HCT116 (cell line): ENCODE data around the gene LTB. TPM values are rescaled to one million over a fixed set of nuclear protein-coding genes. Genes with fewer than 3 reads are reported as not detected.
A peak's percentile ranks its signal among the peaks of the same experiment; 100 is the strongest.

ENCODE experiments used
- ATAC-seq: fragments of 200-7000 bp; cut with Tn5 transposase; 2 replicates; pipeline ENCODE4 v1.9.1; 2020; ENCODE audit warnings: mild to moderate bottlenecking, moderate library complexity
- BruUV-seq: library from RNA; stranded (reverse); fragments of 400-500 nt; replicated peaks from 2 replicates; lab custom pipeline; 2021; lab: Mats Ljungman, UMichigan
- CTCF ChIA-PET: fragments of 300-600 bp; sonication (Branson Sonifier 250); formaldehyde crosslinking; loops from one replicate; lab custom pipeline; 2021; ENCODE audit warnings: antibody characterized with exemption; lab: Charles Lee
- POLR2A ChIA-PET: fragments of 300-600, 350-600 bp; sonication (Branson Sonifier 250); formaldehyde crosslinking; loops from one replicate; lab custom pipeline; 2021; ENCODE audit warnings: antibody characterized with exemption; lab: Charles Lee
- RAD21 ChIA-PET, 2 experiments: fragments of 300-600 bp; sonication (Branson Sonifier 250); formaldehyde crosslinking; loops; one replicate each; lab custom pipeline; 2023; ENCODE audit warnings: low total read pairs in 2 of 2; ENCODE audit not compliant: uncharacterized antibody in 2 of 2, unreplicated experiment in 2 of 2, low non-redundant PET in 1 of 2; lab: Charles Lee
- DNase-seq: peaks from one replicate; pipeline ENCODE4 v3.0.0-alpha.2; 2010; ENCODE audit warnings: low read depth, low spot score
- H2AFZ ChIP-seq: fragments of 200-600 bp; shearing (Covaris generic), sonication (generic); 2 replicates; pipeline ENCODE4 v1.6.1; 2017; ENCODE audit warnings: low read depth, mixed run types, mixed read lengths, antibody characterized with exemption, low read length; ENCODE audit not compliant: poor library complexity, severe bottlenecking
- H3K27ac ChIP-seq: 2 replicates; pipeline ENCODE4 v1.5.1; 2012; ENCODE audit warnings: low read depth, low read length
- H3K27me3 ChIP-seq: fragments of 200-600 bp; sonication (generic); 2 replicates; pipeline ENCODE4 v1.6.1; 2016; ENCODE audit warnings: mixed run types, low read length, mixed read lengths; ENCODE audit not compliant: insufficient read depth
- H3K36me3 ChIP-seq, 2 experiments: fragments of 200-500 bp in 1 of 2; fragments of 200-600 bp in 1 of 2; sonication (Bioruptor generic) in 1 of 2; sonication (generic) in 1 of 2; 2 replicates each; pipeline versions ENCODE4 v1.5.1 to v1.6.1; 2014 to 2016; ENCODE audit warnings: low read length in 2 of 2, inconsistent platforms in 1 of 2, mixed read lengths in 1 of 2, mixed run types in 1 of 2; ENCODE audit not compliant: insufficient read depth in 2 of 2, control insufficient read depth in 1 of 2
- H3K4me1 ChIP-seq, 2 experiments: fragments of 200-600 bp in 1 of 2; sonication (generic) in 1 of 2; 2 replicates each; pipeline versions ENCODE4 v1.5.1 to v1.6.1; 2012 to 2017; ENCODE audit warnings: low read length in 2 of 2, inconsistent platforms in 1 of 2, mild to moderate bottlenecking in 1 of 2, mixed read lengths in 1 of 2, mixed run types in 1 of 2, moderate library complexity in 1 of 2; ENCODE audit not compliant: insufficient read depth in 2 of 2, control insufficient read depth in 1 of 2
- H3K4me2 ChIP-seq: fragments of 200-600 bp; sonication (generic); 2 replicates; pipeline ENCODE4 v1.6.1; 2017; ENCODE audit warnings: mixed run types, low read length, mixed read lengths
- H3K4me3 ChIP-seq, 2 experiments: fragments of 200-600 bp in 1 of 2; sonication (generic) in 1 of 2; replicated peaks in 1 of 2; 2 replicates each; pipeline ENCODE4 v1.5.1; 2011 to 2016; ENCODE audit warnings: low read length in 2 of 2, control low read depth in 1 of 2, low read depth in 1 of 2, mild to moderate bottlenecking in 1 of 2, mixed read lengths in 1 of 2, mixed run types in 1 of 2
- H3K79me2 ChIP-seq: fragments of 200-600 bp; sonication (generic); 2 replicates; pipeline ENCODE4 v1.6.1; 2017; ENCODE audit warnings: mild to moderate bottlenecking, mixed run types, low read length, moderate library complexity, mixed read lengths; ENCODE audit not compliant: insufficient read depth
- H3K9ac ChIP-seq: fragments of 200-600 bp; sonication (generic); 2 replicates; pipeline ENCODE4 v1.6.1; 2016; ENCODE audit warnings: low read length, mixed read lengths
- H3K9me2 ChIP-seq: fragments of 200-600 bp; sonication (generic), shearing (Covaris generic); 2 replicates; pipeline ENCODE4 v1.6.1; 2017; ENCODE audit warnings: mixed run types, mild to moderate bottlenecking, moderate library complexity; ENCODE audit not compliant: insufficient read depth
- H3K9me3 ChIP-seq, 2 experiments: fragments of 200-500 bp in 1 of 2; fragments of 200-600 bp in 1 of 2; sonication (Bioruptor generic) in 1 of 2; sonication (generic) in 1 of 2; 2 replicates each; pipeline ENCODE4 v1.6.1; 2014 to 2017; ENCODE audit warnings: low read length in 2 of 2, mixed read lengths in 2 of 2, inconsistent platforms in 1 of 2, low read depth in 1 of 2, mild to moderate bottlenecking in 1 of 2, mixed run types in 1 of 2, moderate library complexity in 1 of 2; ENCODE audit not compliant: control insufficient read depth in 1 of 2, insufficient read depth in 1 of 2
- H4K20me1 ChIP-seq: fragments of 200-600 bp; sonication (generic), shearing (Covaris generic); 2 replicates; pipeline ENCODE4 v1.6.1; 2017; ENCODE audit warnings: mixed run types, mild to moderate bottlenecking, moderate library complexity; ENCODE audit not compliant: insufficient read depth
- CEBPB ChIP-seq: IDR thresholded peaks from 2 replicates; pipeline ENCODE4 v1.6.1; 2012; ENCODE audit warnings: low read depth
- EGR1 ChIP-seq: IDR thresholded peaks from 2 replicates; pipeline ENCODE4 v1.6.1; 2012; ENCODE audit warnings: low read depth
- EZH2 ChIP-seq: fragments of 200-600 bp; sonication (generic); IDR thresholded peaks from 2 replicates; pipeline ENCODE4 v1.6.1; 2017; ENCODE audit warnings: antibody characterized with exemption, mixed run types
- EZH2phosphoT487 ChIP-seq: fragments of 200-600 bp; IDR thresholded peaks from 2 replicates; pipeline ENCODE4 v1.6.1; 2018; ENCODE audit warnings: antibody characterized with exemption, borderline replicate concordance
- FOSL1 ChIP-seq: IDR thresholded peaks from 2 replicates; pipeline ENCODE4 v1.6.1; 2012; ENCODE audit warnings: low read depth
- JUND ChIP-seq: IDR thresholded peaks from 2 replicates; pipeline ENCODE4 v1.6.1; 2012
- POLR2A ChIP-seq: IDR thresholded peaks from 2 replicates; pipeline ENCODE4 v1.7.0; 2011; ENCODE audit warnings: borderline replicate concordance; ENCODE audit not compliant: insufficient read depth, insufficient read length; ENCODE audit errors: extremely low read depth
- POLR2AphosphoS5 ChIP-seq: IDR thresholded peaks from 2 replicates; pipeline ENCODE4 v1.6.1; 2011; ENCODE audit warnings: mild to moderate bottlenecking, low read depth, low read length, moderate library complexity
- SP1 ChIP-seq: IDR thresholded peaks from 2 replicates; pipeline ENCODE4 v1.6.1; 2012; ENCODE audit warnings: low read depth
- SRF ChIP-seq: IDR thresholded peaks from 2 replicates; pipeline ENCODE4 v1.6.1; 2012; ENCODE audit warnings: low read depth
- TCF7L2 ChIP-seq: IDR thresholded peaks from 2 replicates; pipeline ENCODE4 v1.7.0; 2011; ENCODE audit warnings: borderline replicate concordance, inconsistent platforms; ENCODE audit not compliant: insufficient read depth, insufficient read length; ENCODE audit errors: extremely low read depth
- YY1 ChIP-seq: IDR thresholded peaks from 2 replicates; pipeline ENCODE4 v1.6.1; 2011; ENCODE audit warnings: low read length, low read depth, moderate library complexity, mild to moderate bottlenecking; ENCODE audit not compliant: insufficient replicate concordance; ENCODE audit errors: extremely low read depth
- ZFX ChIP-seq: fragments of 450-650 bp; IDR thresholded peaks from 2 replicates; pipeline ENCODE4 v1.6.1; 2017
- ZNF274 ChIP-seq: fragments of 200-500 bp; sonication (Bioruptor generic); IDR thresholded peaks from 2 replicates; pipeline ENCODE4 v1.6.1; 2014; ENCODE audit warnings: mild to moderate bottlenecking, low read depth, low read length, inconsistent platforms
- intact Hi-C: fragments of 100-400 bp; cut with micrococcal nuclease; formaldehyde crosslinking; loops from 2 replicates; pipeline ENCODE4 v1.10.0; 2022
- total RNA-seq: library from RNA; stranded (reverse); gene quantifications from one replicate; pipeline ENCODE4 v1.2.1, GENCODE V29; 2021; ENCODE audit not compliant: unreplicated experiment
- TF ChIP-seq, protein P1 (sequence below): IDR thresholded peaks from 2 replicates; pipeline ENCODE4 v1.6.1; 2011; ENCODE audit warnings: mild to moderate bottlenecking, low read length, moderate library complexity; ENCODE audit not compliant: insufficient replicate concordance; ENCODE audit errors: extremely low read depth
- TF ChIP-seq, protein P2 (sequence below), 3 experiments: fragments of 200-600 bp in 1 of 3; sonication (generic) in 1 of 3; IDR thresholded peaks in 2 of 3; conservative IDR thresholded peaks in 1 of 3; 2 replicates each; pipeline ENCODE4 v1.5.1; 2012 to 2017; ENCODE audit warnings: low read depth in 2 of 3, low read length in 2 of 3, antibody characterized with exemption in 1 of 3, borderline replicate concordance in 1 of 3, control low read depth in 1 of 3, mild to moderate bottlenecking in 1 of 3, mixed read lengths in 1 of 3, mixed run types in 1 of 3, moderate library complexity in 1 of 3; ENCODE audit not compliant: insufficient read depth in 1 of 3
- TF ChIP-seq, protein P3 (sequence below): IDR thresholded peaks from 2 replicates; pipeline ENCODE4 v1.6.1; 2012; ENCODE audit warnings: low read depth
- TF ChIP-seq, protein P4 (sequence below): IDR thresholded peaks from 2 replicates; pipeline ENCODE4 v1.6.1; 2012

Gene LTB
- total RNA-seq, 1 experiment from 2014 or later, result 0.64 TPM

DNA sequence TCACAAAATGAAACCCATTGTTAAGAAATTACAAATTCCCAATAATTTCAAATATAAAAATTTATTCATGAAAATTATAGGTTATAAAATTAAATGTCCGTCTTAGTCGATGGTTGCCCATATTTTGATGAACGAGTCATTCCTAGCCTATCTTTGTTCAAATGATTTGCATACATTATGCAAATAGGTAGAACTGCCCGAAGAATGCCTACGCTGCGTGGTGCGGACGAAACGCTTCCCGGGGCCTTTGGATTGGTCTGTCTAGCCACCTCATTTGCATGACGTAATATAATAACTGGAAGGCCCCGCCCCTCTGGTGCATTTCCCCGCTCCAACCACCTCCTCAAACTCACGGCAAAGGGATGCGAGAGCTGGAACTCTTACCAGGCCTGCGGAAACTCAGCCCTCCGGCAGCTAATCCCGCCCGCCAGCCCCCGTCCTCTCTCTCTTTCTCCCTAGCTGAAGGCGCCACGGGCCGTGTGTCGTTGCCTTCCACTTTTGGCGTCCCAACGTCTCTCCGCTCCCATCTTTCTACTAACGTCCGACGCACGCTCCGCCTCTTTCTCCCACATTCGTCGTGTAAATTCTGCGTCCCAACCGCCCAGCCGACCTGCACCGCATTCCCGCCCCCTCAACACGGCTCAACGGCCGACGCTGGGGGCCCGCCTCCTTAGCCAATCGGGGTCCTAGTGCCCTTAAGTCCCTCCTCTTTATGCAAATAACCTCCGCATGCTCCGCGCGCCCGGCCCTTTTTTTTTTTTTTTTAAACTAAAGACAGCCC, 37.8 kb upstream of the LTB start:
- Histone ChIP-seq H3K79me2 (peaks cover 42% of the 10 kb centered on the region), H3K27ac (peak overlapping the region; percentile 77), H3K9ac (peak overlapping the region; percentile 73), H3K36me3 (peaks cover 6 to 36% of the 10 kb centered on the region in 2 experiments), H3K4me3 (peak overlapping the region; percentile 57 to 61), H3K9me3 (no peaks in the 10 kb centered on the region), H3K9me2 (no peaks in the 10 kb centered on the region), H4K20me1 (no peaks in the 10 kb centered on the region), H3K4me2 (peak overlapping the region; percentile 73), H2AFZ (no peak overlapping the region), H3K27me3 (no peaks in the 10 kb centered on the region), H3K4me1 (peaks cover 6 to 18% of the 10 kb centered on the region in 2 experiments; a peak in 3 of 4 replicates)
- BruUV-seq, result TSS peak; percentile 97
- ATAC-seq (peak; percentile 92), DNase-seq (peak; percentile 98)
- ChIA-PET CTCF (interaction anchor here (1.0 to 1.3 kb wide), 2 partner anchors 21 to 39 kb away, joined by 3 to 5 read pairs; no protein-coding TSS in a partner anchor), POLR2A (interaction anchor here (0.7 to 1.6 kb wide), 5 partner anchors 9 to 208 kb away, joined by 3 to 4 read pairs (median 3); partner anchors contain the start of genes C6orf47 and HSPA1B), RAD21 (no interaction called here)
- intact Hi-C loops, result loop anchor here (1.0 kb wide), 2 partner anchors 32 to 74 kb away; partner anchors contain the start of genes ATP6V1G2 and BAG6
- TF ChIP-seq, protein P1, sequence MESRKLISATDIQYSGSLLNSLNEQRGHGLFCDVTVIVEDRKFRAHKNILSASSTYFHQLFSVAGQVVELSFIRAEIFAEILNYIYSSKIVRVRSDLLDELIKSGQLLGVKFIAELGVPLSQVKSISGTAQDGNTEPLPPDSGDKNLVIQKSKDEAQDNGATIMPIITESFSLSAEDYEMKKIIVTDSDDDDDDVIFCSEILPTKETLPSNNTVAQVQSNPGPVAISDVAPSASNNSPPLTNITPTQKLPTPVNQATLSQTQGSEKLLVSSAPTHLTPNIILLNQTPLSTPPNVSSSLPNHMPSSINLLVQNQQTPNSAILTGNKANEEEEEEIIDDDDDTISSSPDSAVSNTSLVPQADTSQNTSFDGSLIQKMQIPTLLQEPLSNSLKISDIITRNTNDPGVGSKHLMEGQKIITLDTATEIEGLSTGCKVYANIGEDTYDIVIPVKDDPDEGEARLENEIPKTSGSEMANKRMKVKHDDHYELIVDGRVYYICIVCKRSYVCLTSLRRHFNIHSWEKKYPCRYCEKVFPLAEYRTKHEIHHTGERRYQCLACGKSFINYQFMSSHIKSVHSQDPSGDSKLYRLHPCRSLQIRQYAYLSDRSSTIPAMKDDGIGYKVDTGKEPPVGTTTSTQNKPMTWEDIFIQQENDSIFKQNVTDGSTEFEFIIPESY, result no peak
- TF ChIP-seq CEBPB (no peak), EZH2phosphoT487 (no peak), POLR2AphosphoS5 (peak; percentile 80; the same call in 1 of the 2 replicates), ZNF274 (no peak), TCF7L2 (no peak), SRF (peak; percentile 76), FOSL1 (no peak), EGR1 (peak; percentile 94), JUND (no peak), YY1 (peak; percentile 13), POLR2A (peak; percentile 68), SP1 (peak; percentile 91), EZH2 (no peak), ZFX (no peak)
- TF ChIP-seq, protein P2, sequence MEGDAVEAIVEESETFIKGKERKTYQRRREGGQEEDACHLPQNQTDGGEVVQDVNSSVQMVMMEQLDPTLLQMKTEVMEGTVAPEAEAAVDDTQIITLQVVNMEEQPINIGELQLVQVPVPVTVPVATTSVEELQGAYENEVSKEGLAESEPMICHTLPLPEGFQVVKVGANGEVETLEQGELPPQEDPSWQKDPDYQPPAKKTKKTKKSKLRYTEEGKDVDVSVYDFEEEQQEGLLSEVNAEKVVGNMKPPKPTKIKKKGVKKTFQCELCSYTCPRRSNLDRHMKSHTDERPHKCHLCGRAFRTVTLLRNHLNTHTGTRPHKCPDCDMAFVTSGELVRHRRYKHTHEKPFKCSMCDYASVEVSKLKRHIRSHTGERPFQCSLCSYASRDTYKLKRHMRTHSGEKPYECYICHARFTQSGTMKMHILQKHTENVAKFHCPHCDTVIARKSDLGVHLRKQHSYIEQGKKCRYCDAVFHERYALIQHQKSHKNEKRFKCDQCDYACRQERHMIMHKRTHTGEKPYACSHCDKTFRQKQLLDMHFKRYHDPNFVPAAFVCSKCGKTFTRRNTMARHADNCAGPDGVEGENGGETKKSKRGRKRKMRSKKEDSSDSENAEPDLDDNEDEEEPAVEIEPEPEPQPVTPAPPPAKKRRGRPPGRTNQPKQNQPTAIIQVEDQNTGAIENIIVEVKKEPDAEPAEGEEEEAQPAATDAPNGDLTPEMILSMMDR (IDR thresholded peaks at IDR 0.05 in 2 of 3, conservative IDR thresholded peaks at IDR 0.05 in 1 of 3; ENCODE audit: borderline replicate concordance in 1 of 3, insufficient read depth in 1 of 3, low read depth in 2 of 3, low read length in 2 of 3), result no peak
- TF ChIP-seq, protein P3, sequence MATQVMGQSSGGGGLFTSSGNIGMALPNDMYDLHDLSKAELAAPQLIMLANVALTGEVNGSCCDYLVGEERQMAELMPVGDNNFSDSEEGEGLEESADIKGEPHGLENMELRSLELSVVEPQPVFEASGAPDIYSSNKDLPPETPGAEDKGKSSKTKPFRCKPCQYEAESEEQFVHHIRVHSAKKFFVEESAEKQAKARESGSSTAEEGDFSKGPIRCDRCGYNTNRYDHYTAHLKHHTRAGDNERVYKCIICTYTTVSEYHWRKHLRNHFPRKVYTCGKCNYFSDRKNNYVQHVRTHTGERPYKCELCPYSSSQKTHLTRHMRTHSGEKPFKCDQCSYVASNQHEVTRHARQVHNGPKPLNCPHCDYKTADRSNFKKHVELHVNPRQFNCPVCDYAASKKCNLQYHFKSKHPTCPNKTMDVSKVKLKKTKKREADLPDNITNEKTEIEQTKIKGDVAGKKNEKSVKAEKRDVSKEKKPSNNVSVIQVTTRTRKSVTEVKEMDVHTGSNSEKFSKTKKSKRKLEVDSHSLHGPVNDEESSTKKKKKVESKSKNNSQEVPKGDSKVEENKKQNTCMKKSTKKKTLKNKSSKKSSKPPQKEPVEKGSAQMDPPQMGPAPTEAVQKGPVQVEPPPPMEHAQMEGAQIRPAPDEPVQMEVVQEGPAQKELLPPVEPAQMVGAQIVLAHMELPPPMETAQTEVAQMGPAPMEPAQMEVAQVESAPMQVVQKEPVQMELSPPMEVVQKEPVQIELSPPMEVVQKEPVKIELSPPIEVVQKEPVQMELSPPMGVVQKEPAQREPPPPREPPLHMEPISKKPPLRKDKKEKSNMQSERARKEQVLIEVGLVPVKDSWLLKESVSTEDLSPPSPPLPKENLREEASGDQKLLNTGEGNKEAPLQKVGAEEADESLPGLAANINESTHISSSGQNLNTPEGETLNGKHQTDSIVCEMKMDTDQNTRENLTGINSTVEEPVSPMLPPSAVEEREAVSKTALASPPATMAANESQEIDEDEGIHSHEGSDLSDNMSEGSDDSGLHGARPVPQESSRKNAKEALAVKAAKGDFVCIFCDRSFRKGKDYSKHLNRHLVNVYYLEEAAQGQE, result no peak
- TF ChIP-seq, protein P4, sequence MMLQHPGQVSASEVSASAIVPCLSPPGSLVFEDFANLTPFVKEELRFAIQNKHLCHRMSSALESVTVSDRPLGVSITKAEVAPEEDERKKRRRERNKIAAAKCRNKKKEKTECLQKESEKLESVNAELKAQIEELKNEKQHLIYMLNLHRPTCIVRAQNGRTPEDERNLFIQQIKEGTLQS, result no peak
